NCI-H2196 (cell line): ENCODE results near the gene HTR2C.
"Not testable (repeated sequence)": the region's sequence is repeated elsewhere in the genome, so short reads cannot be mapped to it uniquely, and the experiment has no call there.

Experiments
- DNase-seq: peaks from one replicate; lab custom pipeline; 2025; ENCODE audit not compliant: unreplicated experiment; lab: John Stamatoyannopoulos, UW

HTR2C gene

DNA sequence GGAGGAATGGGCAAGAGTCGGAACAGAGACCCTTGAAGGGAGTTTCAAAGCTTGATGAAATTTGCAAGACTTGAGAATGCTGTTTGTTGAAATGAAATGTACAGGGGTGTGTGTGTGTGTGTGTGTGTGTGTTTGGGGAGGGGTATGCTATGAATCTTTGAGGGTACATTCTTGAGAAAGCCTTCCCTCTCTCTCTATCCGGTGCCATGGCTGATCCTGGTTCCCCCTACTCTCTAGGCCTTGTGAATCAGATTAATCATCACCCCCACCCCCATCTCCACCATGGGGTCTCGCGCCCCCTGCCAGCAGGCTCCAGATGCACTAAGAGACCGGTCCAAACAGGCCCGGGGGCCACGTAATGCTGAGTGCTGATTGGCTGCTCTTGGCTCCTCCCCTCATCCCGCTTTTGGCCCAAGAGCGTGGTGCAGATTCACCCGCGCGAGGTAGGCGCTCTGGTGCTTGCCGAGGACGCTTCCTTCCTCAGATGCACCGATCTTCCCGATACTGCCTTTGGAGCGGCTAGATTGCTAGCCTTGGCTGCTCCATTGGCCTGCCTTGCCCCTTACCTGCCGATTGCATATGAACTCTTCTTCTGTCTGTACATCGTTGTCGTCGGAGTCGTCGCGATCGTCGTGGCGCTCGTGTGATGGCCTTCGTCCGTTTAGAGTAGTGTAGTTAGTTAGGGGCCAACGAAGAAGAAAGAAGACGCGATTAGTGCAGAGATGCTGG lies at the start of gene HTR2C:
Gene HTR2C, plus strand, starts transcription at position 441 of the 729 bp plus-strand sequence. CDS start 142,851 bp downstream, outside the sequence.
- no peak for DNase-seq

- DNase-seq = no peak
Observed at GRCh38 chrX:114580336-114580735, 3.5 kb upstream of the HTR2C start.

GRCh38 chrX:114581528-114582263 lies 2.2 kb upstream of the HTR2C start:
- DNase-seq = no peak

DNA sequence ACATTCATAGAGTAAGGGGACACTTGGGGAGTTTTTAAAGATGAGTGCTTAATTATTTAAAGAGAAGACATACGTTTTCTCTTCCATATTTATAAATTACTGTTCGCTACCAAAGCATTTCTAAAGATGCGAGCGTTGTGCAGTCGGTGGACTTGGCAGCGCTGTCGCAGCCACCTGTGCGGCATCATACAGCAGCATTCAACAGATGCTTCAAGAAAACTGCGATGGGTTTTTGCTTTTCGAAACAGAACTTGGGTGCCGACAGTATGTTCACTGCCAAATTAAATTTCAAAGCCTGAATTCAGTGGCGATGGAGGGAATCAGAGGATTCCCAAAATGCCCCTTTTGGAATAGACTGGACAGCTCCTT lies 1.6 kb upstream of the HTR2C start:
- no peak for DNase-seq

- DNase-seq = no peak
Observed at GRCh38 chrX:114582698-114583395, 1.0 kb upstream of the HTR2C start.

GRCh38 chrX:114584375-114584943 lies 573 bp downstream of the HTR2C start:
- DNase-seq = no peak

DNA sequence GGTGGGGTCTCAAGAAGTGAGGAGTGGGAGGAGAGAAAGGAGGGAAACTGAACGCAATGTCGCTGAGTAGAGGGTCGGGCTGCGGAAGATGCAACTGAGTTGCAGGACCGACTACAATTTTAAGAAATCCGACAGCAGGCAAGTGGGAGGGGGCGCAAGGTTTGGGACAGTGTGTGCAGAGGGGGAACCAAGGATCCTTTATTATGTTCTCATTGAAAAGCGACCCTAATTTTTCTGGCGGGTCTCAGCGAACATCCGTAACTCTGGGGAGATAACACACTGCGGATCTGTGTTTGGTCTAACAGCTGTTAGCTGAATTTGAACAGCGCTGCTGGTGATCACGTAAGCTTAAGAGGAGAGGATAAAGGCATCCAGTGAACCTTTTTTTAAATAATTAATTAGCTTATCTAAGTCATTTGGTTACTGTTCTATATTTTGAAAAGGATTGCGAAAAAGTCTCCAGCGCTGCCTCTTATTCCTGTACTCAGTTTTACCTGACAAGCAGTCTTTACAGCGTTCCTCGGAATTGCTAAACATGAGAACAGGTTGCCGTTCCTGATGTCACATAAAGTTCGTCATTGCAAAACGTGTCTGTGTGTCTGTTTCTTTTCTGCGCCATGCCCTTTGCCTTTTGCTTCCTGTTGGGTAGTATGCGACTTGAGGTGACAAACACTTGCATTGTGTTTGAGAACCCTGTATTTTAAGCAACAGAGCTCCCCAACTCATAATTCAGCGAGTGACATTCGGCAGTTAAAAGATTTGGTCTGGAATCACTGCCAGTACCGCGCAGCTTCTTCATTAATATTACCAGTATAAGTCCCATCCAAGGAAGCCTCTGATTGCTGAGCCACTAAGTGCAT lies 1.3 kb downstream of the HTR2C start:
- DNase-seq = no peak

GRCh38 chrX:114591121-114591520 lies 7.2 kb downstream of the HTR2C start:
- no peak for DNase-seq

DNA sequence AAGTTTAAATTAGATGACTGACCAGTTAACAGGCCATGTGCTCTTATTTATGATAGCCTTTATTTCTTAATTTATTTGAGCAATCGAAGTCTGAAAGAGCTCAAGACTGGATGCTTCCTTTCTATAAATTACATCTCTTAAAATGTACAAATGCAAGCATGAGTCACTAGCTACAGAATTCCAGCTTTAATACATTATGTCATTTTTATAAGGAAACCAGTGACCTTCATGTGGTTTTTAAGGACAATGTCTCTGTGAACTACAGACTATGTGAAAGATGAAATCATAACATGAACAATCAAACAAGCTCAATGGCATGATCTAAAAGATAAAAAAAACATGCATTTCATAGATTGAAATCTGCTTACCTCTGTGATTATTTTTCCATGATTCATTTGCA lies 15.4 kb downstream of the HTR2C start:
- no peak for DNase-seq

DNA sequence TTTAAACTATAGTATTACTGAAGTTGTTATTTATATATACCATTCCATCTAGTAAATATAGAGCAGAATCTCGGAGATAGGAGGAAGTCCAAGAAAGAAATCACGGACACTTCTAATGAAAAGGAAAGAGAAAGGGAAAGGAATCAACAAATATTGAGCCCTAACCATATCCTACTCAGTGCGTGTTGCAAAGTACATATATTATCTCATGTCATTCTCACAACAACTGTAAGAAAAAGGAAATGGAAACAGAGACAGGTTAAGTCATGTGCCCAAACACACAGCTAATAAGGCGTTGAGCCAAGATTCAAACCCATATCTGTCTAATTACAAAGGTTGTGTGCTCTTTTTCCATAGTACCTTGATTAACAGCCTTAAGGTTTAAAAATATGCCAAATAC lies 16.0 kb downstream of the HTR2C start:
- DNase-seq = no peak

DNA sequence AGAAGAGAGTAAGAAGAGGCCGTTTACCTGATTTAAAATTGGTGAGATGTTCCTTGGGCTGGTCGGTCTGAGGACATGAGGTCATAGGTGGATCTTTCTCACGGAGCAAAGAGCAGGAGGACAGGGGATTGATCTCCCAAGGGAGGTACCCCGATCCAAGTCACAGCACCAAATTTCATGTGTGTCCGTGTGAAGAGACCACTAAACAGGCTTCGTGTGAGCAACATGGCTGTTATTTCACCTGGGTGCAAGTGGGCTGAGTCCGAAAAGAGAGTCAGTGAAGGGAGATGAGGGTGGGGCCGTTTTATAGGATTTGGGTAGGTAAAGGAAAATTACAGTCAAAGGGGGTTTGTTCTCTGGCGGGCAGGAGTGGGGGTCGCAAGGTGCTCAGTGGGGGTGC lies 22.7 kb downstream of the HTR2C start:
- DNase-seq = not testable (repeated sequence)

DNA sequence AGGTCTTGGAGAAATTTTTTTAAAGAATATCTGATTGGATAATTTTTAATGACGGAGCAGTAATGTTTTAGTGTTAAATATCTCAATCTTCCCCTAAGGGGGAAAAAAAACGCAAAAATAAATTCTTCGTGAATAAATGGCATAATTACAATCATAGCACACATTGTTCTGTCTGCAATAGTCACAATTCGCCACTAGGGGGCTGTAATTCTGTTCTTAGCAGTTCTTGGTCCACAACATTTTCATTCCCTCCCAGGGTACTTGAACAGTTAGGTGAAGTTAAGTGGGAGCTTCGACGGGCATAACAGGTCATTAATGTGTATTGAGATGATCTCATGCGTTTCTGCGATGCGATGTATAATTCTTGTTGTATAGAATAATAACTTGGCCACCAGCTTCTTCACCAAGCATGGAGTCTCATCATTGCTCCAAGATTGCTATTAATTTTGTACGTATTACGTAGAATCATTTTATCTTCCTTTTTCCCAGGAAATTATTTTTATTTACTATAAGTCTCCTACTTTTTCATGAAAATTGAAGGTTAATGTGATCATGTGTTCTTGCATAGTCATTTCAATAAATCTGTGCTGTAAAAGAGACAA lies 27.2 kb downstream of the HTR2C start:
- peak; percentile 4 for DNase-seq

DNA sequence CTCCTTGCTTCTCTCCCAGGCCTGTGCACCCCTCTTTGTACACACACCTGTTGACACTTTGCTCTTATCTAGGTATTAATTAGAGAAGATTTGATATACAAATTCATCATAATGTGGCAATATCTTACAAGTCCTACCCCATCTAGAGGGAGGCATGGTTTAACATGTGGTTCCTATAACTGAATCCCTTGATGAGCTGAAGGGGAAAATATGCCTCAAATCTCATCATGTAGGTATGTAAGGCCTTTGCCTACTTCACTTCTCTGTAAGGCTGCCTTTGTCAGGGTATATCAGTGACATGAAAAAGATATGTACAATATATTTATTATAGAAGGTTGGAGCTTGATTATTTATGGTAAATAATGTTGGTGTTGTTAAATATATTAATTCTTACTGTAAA lies 31.9 kb downstream of the HTR2C start:
- no peak for DNase-seq

GRCh38 chrX:114619874-114620273 lies 36.0 kb downstream of the HTR2C start:
- DNase-seq = no peak

- DNase-seq = no peak
Observed at GRCh38 chrX:114626323-114626722, 42.4 kb downstream of the HTR2C start.

GRCh38 chrX:114635986-114636385 lies 52.1 kb downstream of the HTR2C start:
- DNase-seq = no peak

GRCh38 chrX:114650351-114650750 lies 66.5 kb downstream of the HTR2C start:
- DNase-seq = no peak

GRCh38 chrX:114675365-114675764 lies 91.5 kb downstream of the HTR2C start:
- DNase-seq = no peak

- DNase-seq = not testable (repeated sequence)
Observed at GRCh38 chrX:114700533-114700932, 116.6 kb downstream of the HTR2C start.

DNA sequence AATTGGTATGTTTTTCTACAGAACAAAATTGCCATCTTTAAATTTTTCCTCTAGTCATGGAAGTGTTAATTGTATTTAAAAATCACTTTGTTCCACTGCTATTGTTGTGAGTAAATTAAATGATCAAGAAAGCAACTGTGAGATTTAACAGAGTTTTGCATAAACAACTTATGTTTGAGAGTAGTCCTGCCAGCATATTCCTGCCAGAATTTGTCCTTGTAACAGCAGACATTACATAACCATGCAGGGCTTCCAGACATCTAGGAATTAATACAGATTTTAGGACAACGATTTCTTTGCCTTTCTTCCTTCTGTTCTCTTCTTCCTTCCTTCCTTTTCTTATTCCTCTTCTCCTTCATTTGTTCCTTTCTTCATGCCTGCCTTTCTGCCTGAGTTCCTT lies 125.5 kb downstream of the HTR2C start:
- no peak for DNase-seq
